Measurements from ENCODE around the gene HOGA1.

HOGA1 gene

DNA sequence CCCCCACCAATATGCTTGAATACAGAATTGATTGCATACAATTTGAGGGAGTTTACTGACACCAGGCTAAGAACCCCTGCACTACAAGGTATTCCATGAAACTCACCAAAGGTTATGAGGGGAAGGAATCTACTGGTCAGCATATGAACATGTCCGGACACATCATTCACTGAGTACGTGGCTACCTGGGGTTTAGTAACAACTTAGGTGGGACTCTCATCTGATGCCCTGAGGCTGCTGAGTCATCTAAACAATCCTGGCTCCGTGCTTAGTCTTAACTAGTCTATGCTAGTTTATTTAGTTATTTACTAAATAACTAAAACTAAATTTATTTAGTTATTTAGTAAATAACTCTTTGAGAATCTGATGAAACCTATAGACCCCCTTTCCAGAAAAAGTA is 67.6 kb downstream of the HOGA1 start:
- no peak for DNase-seq

- DNase-seq: no peak
Measured at GRCh38 chr10:97656777-97657176, 72.6 kb downstream of the HOGA1 start.

- no peak for DNase-seq
Measured at GRCh38 chr10:97659589-97659988, 75.4 kb downstream of the HOGA1 start.
